Measurements from ENCODE around the gene DCXR.
A peak's percentile ranks its signal among the peaks of the same experiment; 100 is the strongest.

Gene DCXR

GRCh38 chr17:82050761-82051641 lies 13.5 kb upstream of the DCXR start:
- Histone ChIP-seq H4K20me1 (ENCODE audit: insufficient read depth, low read length) (peaks cover 7% of the 10 kb centered on the region; the same call in 1 of the 2 replicates), H3K4me1 (ENCODE audit: low read length) (peaks cover 13% of the 10 kb centered on the region), H3K4me3 (ENCODE audit: low read length) (peak overlapping the region; percentile 100), H3K9me3 (ENCODE audit: insufficient read depth, low read length) (no peaks in the 10 kb centered on the region), H3K4me2 (ENCODE audit: low read length) (peak overlapping the region; percentile 88), H3K36me3 (replicated peaks; ENCODE audit: low read depth, low read length) (peaks cover 5% of the 10 kb centered on the region), H3K9ac (ENCODE audit: low read length) (peak overlapping the region; percentile 50; the same call in 1 of the 2 replicates), H2AFZ (ENCODE audit: low read depth, low read length) (no peak overlapping the region), H3K79me2 (ENCODE audit: low read length) (peaks cover 18% of the 10 kb centered on the region), H3K27me3 (ENCODE audit: low read depth, low read length) (no peaks in the 10 kb centered on the region), H3K27ac (ENCODE audit: low read length) (no peak overlapping the region)
- no peak for TF ChIP-seq EZH2phosphoT487 (IDR thresholded peaks at IDR 0.05; ENCODE audit: low read depth)
- TF ChIP-seq CTCF (IDR thresholded peaks at IDR 0.05; ENCODE audit: low read depth, low read length): no peak

- no peak overlapping the region for H3K27ac ChIP-seq (ENCODE audit: low read length)
- H3K27me3 ChIP-seq (ENCODE audit: low read depth, low read length): no peaks in the 10 kb centered on the region
- peaks cover 18% of the 10 kb centered on the region for H3K79me2 ChIP-seq (ENCODE audit: low read length)
- H2AFZ ChIP-seq (ENCODE audit: low read depth, low read length): no peak overlapping the region
- H3K36me3 ChIP-seq (replicated peaks; ENCODE audit: low read depth, low read length): peaks cover 5% of the 10 kb centered on the region
- H4K20me1 ChIP-seq (ENCODE audit: insufficient read depth, low read length): peaks cover 7% of the 10 kb centered on the region; the same call in 1 of the 2 replicates
- H3K4me2 ChIP-seq (ENCODE audit: low read length): peak overlapping the region; percentile 88; the same call in 1 of the 2 replicates
- no peak overlapping the region for H3K4me3 ChIP-seq (ENCODE audit: low read length)
- TF ChIP-seq CTCF (IDR thresholded peaks at IDR 0.05; ENCODE audit: low read depth, low read length) (no peak), EZH2phosphoT487 (IDR thresholded peaks at IDR 0.05; ENCODE audit: low read depth) (no peak)
- H3K9me3 ChIP-seq (ENCODE audit: insufficient read depth, low read length): no peaks in the 10 kb centered on the region
- no peak overlapping the region for H3K9ac ChIP-seq (ENCODE audit: low read length)
- peaks cover 13% of the 10 kb centered on the region for H3K4me1 ChIP-seq (ENCODE audit: low read length)
Measured at GRCh38 chr17:82050152-82050760, 12.8 kb upstream of the DCXR start.

- Histone ChIP-seq H2AFZ (ENCODE audit: low read depth, low read length) (no peak overlapping the region), H3K27ac (ENCODE audit: low read length) (no peak overlapping the region), H3K4me2 (ENCODE audit: low read length) (no peak overlapping the region), H3K79me2 (ENCODE audit: low read length) (peaks cover 18% of the 10 kb centered on the region), H3K9ac (ENCODE audit: low read length) (no peak overlapping the region), H3K27me3 (ENCODE audit: low read depth, low read length) (no peaks in the 10 kb centered on the region), H4K20me1 (ENCODE audit: insufficient read depth, low read length) (peaks cover 7% of the 10 kb centered on the region; the same call in 1 of the 2 replicates), H3K4me3 (ENCODE audit: low read length) (no peak overlapping the region), H3K36me3 (replicated peaks; ENCODE audit: low read depth, low read length) (no peaks in the 10 kb centered on the region), H3K4me1 (ENCODE audit: low read length) (peaks cover 13% of the 10 kb centered on the region), H3K9me3 (ENCODE audit: insufficient read depth, low read length) (no peaks in the 10 kb centered on the region)
- TF ChIP-seq CTCF (IDR thresholded peaks at IDR 0.05; ENCODE audit: low read depth, low read length) (no peak), EZH2phosphoT487 (IDR thresholded peaks at IDR 0.05; ENCODE audit: low read depth) (no peak)
Measured at GRCh38 chr17:82049521-82049971, 12.0 kb upstream of the DCXR start.

- no peak overlapping the region for H3K4me2 ChIP-seq (ENCODE audit: low read length)
- no peak overlapping the region for H3K27ac ChIP-seq (ENCODE audit: low read length)
- no peaks in the 10 kb centered on the region for H3K9me3 ChIP-seq (ENCODE audit: insufficient read depth, low read length)
- peaks cover 18% of the 10 kb centered on the region for H3K79me2 ChIP-seq (ENCODE audit: low read length)
- no peak for TF ChIP-seq CTCF (IDR thresholded peaks at IDR 0.05; ENCODE audit: low read depth, low read length)
- no peak for TF ChIP-seq EZH2phosphoT487 (IDR thresholded peaks at IDR 0.05; ENCODE audit: low read depth)
- no peaks in the 10 kb centered on the region for H3K27me3 ChIP-seq (ENCODE audit: low read depth, low read length)
- H4K20me1 ChIP-seq (ENCODE audit: insufficient read depth, low read length): peaks cover 7% of the 10 kb centered on the region; the same call in 1 of the 2 replicates
- no peaks in the 10 kb centered on the region for H3K36me3 ChIP-seq (replicated peaks; ENCODE audit: low read depth, low read length)
- no peak overlapping the region for H3K4me3 ChIP-seq (ENCODE audit: low read length)
- peaks cover 13% of the 10 kb centered on the region for H3K4me1 ChIP-seq (ENCODE audit: low read length)
- no peak overlapping the region for H2AFZ ChIP-seq (ENCODE audit: low read depth, low read length)
- H3K9ac ChIP-seq (ENCODE audit: low read length): no peak overlapping the region
Measured at GRCh38 chr17:82049106-82049505, 11.6 kb upstream of the DCXR start.

Measured in OCI-LY3 (cell line).